GM12878 (cell line): Measurements from ENCODE around the gene PDCD10. TPM values are rescaled to one million over a fixed set of nuclear protein-coding genes. Genes with fewer than 3 reads are reported as not detected.
A peak's percentile ranks its signal among the peaks of the same experiment; 100 is the strongest.

Experiments used
- ATAC-seq: fragments of 200-7000 bp; cut with Tn5 transposase; 3 replicates; pipeline ENCODE4 v1.9.1; 2020; ENCODE audit warnings: mild to moderate bottlenecking, moderate library complexity
- BruUV-seq: library from RNA; stranded (reverse); fragments of 400-500 nt; replicated peaks from 2 replicates; lab custom pipeline; 2021; lab: Mats Ljungman, UMichigan
- CTCF ChIA-PET: fragments of 300-600 bp; sonication (Branson Sonifier 250); formaldehyde crosslinking; extraction: SDS; loops from one replicate; lab custom pipeline; 2021; ENCODE audit warnings: inconsistent platforms; lab: Yijun Ruan, JAX
- POLR2A ChIA-PET: fragments of 350-600 bp; formaldehyde crosslinking; extraction: SDS; loops from one replicate; lab custom pipeline; 2021; ENCODE audit warnings: inconsistent platforms; lab: Charles Lee
- RAD21 ChIA-PET: fragments of 300-600 bp; sonication (Branson Sonifier 250); formaldehyde crosslinking; loops from one replicate; lab custom pipeline; 2023; ENCODE audit warnings: antibody characterized with exemption; ENCODE audit not compliant: unreplicated experiment; lab: Charles Lee
- SMC1A ChIA-PET: fragments of 300-600 bp; sonication (Branson Sonifier 250); formaldehyde crosslinking; loops from one replicate; lab custom pipeline; 2023; ENCODE audit not compliant: unreplicated experiment, uncharacterized antibody; lab: Charles Lee
- DNase-seq: peaks from one replicate; pipeline ENCODE4 v3.0.0-alpha.2; 2011; ENCODE audit warnings: low read depth, low spot score
- FAIRE-seq: peaks from 3 replicates; lab custom pipeline; 2011; peaks lifted over from hg19 to GRCh38; lab: Jason Lieb, UNC
- H2AFZ ChIP-seq: 2 replicates; pipeline ENCODE4 v1.6.0; 2011; ENCODE audit warnings: low read depth, low read length, control low read depth; ENCODE audit not compliant: control insufficient read depth
- H3K27ac ChIP-seq: 2 replicates; pipeline ENCODE4 v1.5.1; 2011; ENCODE audit warnings: control low read depth; ENCODE audit not compliant: control insufficient read depth, insufficient read depth
- H3K27me3 ChIP-seq, 2 experiments: replicated peaks in 1 of 2; 2 replicates each; pipeline versions ENCODE4 v1.6.0 to v1.6.1; 2011; ENCODE audit warnings: low read length in 1 of 2; ENCODE audit not compliant: control insufficient read depth in 2 of 2, insufficient read depth in 2 of 2
- H3K36me3 ChIP-seq, 2 experiments: 2 replicates each; pipeline ENCODE4 v1.5.1; 2011; ENCODE audit warnings: low read length in 1 of 2; ENCODE audit not compliant: control insufficient read depth in 2 of 2, insufficient read depth in 2 of 2
- H3K4me1 ChIP-seq: 2 replicates; pipeline ENCODE4 v1.6.1; 2011; ENCODE audit warnings: mild to moderate bottlenecking, low read length, moderate library complexity, mixed read lengths; ENCODE audit not compliant: control insufficient read depth, insufficient read depth
- H3K4me2 ChIP-seq: 2 replicates; pipeline ENCODE4 v1.6.0; 2011; ENCODE audit warnings: control low read depth; ENCODE audit not compliant: control insufficient read depth, insufficient read depth
- H3K4me3 ChIP-seq: fragments of 200-600 bp; sonication (generic); 2 replicates; pipeline ENCODE4 v1.5.1; 2016
- H3K79me2 ChIP-seq: 2 replicates; pipeline ENCODE4 v1.6.0; 2011; ENCODE audit warnings: low read length; ENCODE audit not compliant: control insufficient read depth, insufficient read depth
- H3K9ac ChIP-seq: 2 replicates; pipeline ENCODE4 v1.8.0; 2011; ENCODE audit warnings: low read length, control low read depth, mixed read lengths; ENCODE audit not compliant: control insufficient read depth, insufficient read depth
- H3K9me3 ChIP-seq: replicated peaks from 3 replicates; pipeline ENCODE4 v1.5.1; 2011; ENCODE audit warnings: mild to moderate bottlenecking, low read length; ENCODE audit not compliant: control insufficient read depth, insufficient read depth
- H4K20me1 ChIP-seq: 2 replicates; pipeline ENCODE4 v1.6.0; 2011; ENCODE audit not compliant: control insufficient read depth, insufficient read depth
- ASH2L ChIP-seq: fragments of 300-600, 200-600 bp; sonication (generic); IDR thresholded peaks from 2 replicates; pipeline ENCODE4 v1.6.1; 2017; ENCODE audit warnings: low read depth, mild to moderate bottlenecking, borderline replicate concordance
- CBFB ChIP-seq: IDR thresholded peaks from 2 replicates; pipeline ENCODE4 v1.6.1; 2016; ENCODE audit warnings: antibody characterized with exemption, low read depth
- CBX3 ChIP-seq: fragments of 200-600 bp; sonication (generic); IDR thresholded peaks from 2 replicates; pipeline ENCODE4 v1.6.1; 2016; ENCODE audit warnings: low read depth, borderline replicate concordance
- CHD4 ChIP-seq: fragments of 200-600 bp; sonication (generic); IDR thresholded peaks from 2 replicates; pipeline ENCODE4 v1.6.1; 2016; ENCODE audit warnings: mild to moderate bottlenecking
- CREM ChIP-seq: IDR thresholded peaks from 2 replicates; pipeline ENCODE4 v1.6.1; 2014; ENCODE audit warnings: antibody characterized with exemption, low read depth
- EED ChIP-seq: sonication (generic); IDR thresholded peaks from 2 replicates; pipeline ENCODE4 v1.6.1; 2016; ENCODE audit warnings: antibody characterized with exemption, low read depth
- GABPA ChIP-seq: IDR thresholded peaks from 2 replicates; pipeline ENCODE4 v1.6.1; 2014; ENCODE audit warnings: antibody characterized with exemption, low read depth, mild to moderate bottlenecking, inconsistent platforms
- MYC ChIP-seq: IDR thresholded peaks from 2 replicates; pipeline ENCODE4 v1.6.1; 2011; ENCODE audit warnings: mild to moderate bottlenecking, low read length, moderate library complexity, inconsistent platforms; ENCODE audit not compliant: insufficient read depth, insufficient replicate concordance, insufficient read length, severe bottlenecking
- NBN ChIP-seq: fragments of 450-650 bp; IDR thresholded peaks from 2 replicates; pipeline ENCODE4 v1.6.1; 2016
- NR2F1 ChIP-seq: fragments of 450-650 bp; conservative IDR thresholded peaks from 2 replicates; pipeline ENCODE4 v1.6.1; 2017; ENCODE audit warnings: mild to moderate bottlenecking
- RB1 ChIP-seq: fragments of 450-650 bp; formaldehyde crosslinking; IDR thresholded peaks from 2 replicates; pipeline ENCODE4 v1.6.1; 2017; ENCODE audit warnings: mild to moderate bottlenecking, borderline replicate concordance
- TCF3 ChIP-seq: IDR thresholded peaks from 2 replicates; pipeline ENCODE4 v1.6.1; 2012; ENCODE audit warnings: low read depth, mild to moderate bottlenecking, low read length, borderline replicate concordance; ENCODE audit not compliant: insufficient read depth
- WRNIP1 ChIP-seq: IDR thresholded peaks from 2 replicates; pipeline ENCODE4 v1.6.1; 2011; ENCODE audit warnings: low read depth, low read length, improper control_type of control experiment, borderline replicate concordance
- ZNF207 ChIP-seq: fragments of 450-650 bp; IDR thresholded peaks from 2 replicates; pipeline ENCODE4 v1.6.1; 2014; ENCODE audit warnings: antibody characterized with exemption, mild to moderate bottlenecking, borderline replicate concordance
- ZNF24 ChIP-seq: fragments of 450-650 bp; IDR thresholded peaks from 2 replicates; pipeline ENCODE4 v1.6.1; 2017; ENCODE audit warnings: antibody characterized with exemption, mild to moderate bottlenecking
- WGBS: methylation state at CpG from one replicate; pipeline ENCODE4 v1.1.6; 2016; ENCODE audit warnings: low lambda C conversion rate; ENCODE audit not compliant: insufficient replicate concordance, insufficient coverage; ENCODE audit errors: missing lambda C conversion rate; 5-methylcytosine and 5-hydroxymethylcytosine counted together
- in situ Hi-C: fragments of 300-500 bp; cut with MboI; formaldehyde crosslinking; loops from 9 replicates; pipeline ENCODE4 v1.14.3; 2018; ENCODE audit warnings: mixed read lengths
- intact Hi-C: fragments of 100-400 bp; cut with micrococcal nuclease; formaldehyde crosslinking; loops from one replicate; pipeline ENCODE4 v1.14.2; 2022; ENCODE audit not compliant: unreplicated experiment
- polyA plus RNA-seq, 11 experiments: library from polyadenylated mRNA; depleted of rRNA in 4 of 11; unstranded in 6 of 11; stranded (reverse) in 5 of 11; fragments of >200 nt; fragmentation: Nextera tagmentation in 4 of 11; fragmentation: Illumina TruSeq in 1 of 11; extraction: Ambion mirVana in 4 of 11; extraction: Trizol in 1 of 11; gene quantifications; 1 replicate in 1 of 11; 2 replicates in 10 of 11; pipeline versions ENCODE4 v1.2.1 to v1.2.3, GENCODE V29; 2011 to 2016; ENCODE audit warnings: inconsistent platforms in 2 of 11, missing spikeins in 2 of 11, low read depth in 1 of 11
- total RNA-seq, 4 experiments: library from RNA; depleted of rRNA in 3 of 4; stranded (reverse); fragments of >200 nt in 3 of 4; fragmentation: Illumina TruSeq in 1 of 4; extraction: Trizol in 1 of 4; gene quantifications; 2 replicates each; pipeline versions ENCODE4 v1.2.1 to v1.2.3, GENCODE V29; 2013 to 2021
- TF ChIP-seq, protein P1 (sequence below): fragments of 450-650 bp; conservative IDR thresholded peaks from 2 replicates; pipeline ENCODE4 v1.6.1; 2017; ENCODE audit warnings: mild to moderate bottlenecking, moderate library complexity
- TF ChIP-seq, protein P2 (sequence below): fragments of 450-650 bp; IDR thresholded peaks from 2 replicates; pipeline ENCODE4 v1.6.1; 2018; ENCODE audit warnings: borderline replicate concordance, mild to moderate bottlenecking; ENCODE audit not compliant: partially characterized antibody

Gene PDCD10
- total and polyA plus RNA-seq, 10 of the 15 experiments (the other 5 are each of a cell fraction or from before 2014, with no cell fraction given) = 64.1 to 247 (median 125) TPM

GRCh38 chr3:167735233-167736138 lies 794 bp upstream of the PDCD10 start, which contains the start of gene SERPINI1:
SERPINI1 (plus strand) TSS chr3:167735721; CDS start chr3:167789129, 53,408 bp downstream.
- SMC1A ChIA-PET = interaction anchor here (0.6 to 3.0 kb wide), 12 partner anchors 9 to 355 kb away, joined by 3 to 36 read pairs (median 4); partner anchors contain the start of gene ZBBX
- FAIRE-seq (peak; percentile 80), ATAC-seq (peak; percentile 74), DNase-seq (peak; percentile 52)
- under 1% methylated on average over 35 of the region's 37 CpGs for WGBS
- CTCF ChIA-PET = interaction anchor here (0.6 to 3.3 kb wide), 10 partner anchors 9 to 369 kb away, joined by 3 to 23 read pairs (median 6); partner anchors contain the start of gene ZBBX
- H3K36me3 ChIP-seq = no peaks in the 10 kb centered on the region
- H3K9me3 ChIP-seq = no peaks in the 10 kb centered on the region
- peaks cover 3% of the 10 kb centered on the region; the same call in 1 of the 2 replicates for H3K4me1 ChIP-seq
- in situ Hi-C loops (no loop called here), intact Hi-C loops (loop anchor here (10.0 kb wide), 1 partner anchor 359 kb away; the partner anchor contains the start of gene GOLIM4)
- peaks cover 41% of the 10 kb centered on the region for H3K79me2 ChIP-seq
- RAD21 ChIA-PET = interaction anchor here (0.9 to 1.7 kb wide), 8 partner anchors 9 to 50 kb away, joined by 3 to 7 read pairs (median 5); no protein-coding TSS in a partner anchor
- peak within 1 kb of the TSS; percentile 76 for H3K9ac ChIP-seq
- H3K4me2 ChIP-seq = peak within 1 kb of the TSS; percentile 90
- peak within 1 kb of the TSS; percentile 99 for H2AFZ ChIP-seq
- H3K4me3 ChIP-seq = peak within 1 kb of the TSS; percentile 97
- BruUV-seq = no TSS peak
- POLR2A ChIA-PET = interaction anchor here (0.6 to 3.0 kb wide), 9 partner anchors 8 to 329 kb away, joined by 3 to 26 read pairs (median 5); no protein-coding TSS in a partner anchor
- H3K27me3 ChIP-seq = no peaks in the 10 kb centered on the region
- H3K27ac ChIP-seq = peak within 1 kb of the TSS; percentile 86
- H4K20me1 ChIP-seq = peaks cover 4% of the 10 kb centered on the region; the same call in 1 of the 2 replicates
- TF ChIP-seq, protein P1, sequence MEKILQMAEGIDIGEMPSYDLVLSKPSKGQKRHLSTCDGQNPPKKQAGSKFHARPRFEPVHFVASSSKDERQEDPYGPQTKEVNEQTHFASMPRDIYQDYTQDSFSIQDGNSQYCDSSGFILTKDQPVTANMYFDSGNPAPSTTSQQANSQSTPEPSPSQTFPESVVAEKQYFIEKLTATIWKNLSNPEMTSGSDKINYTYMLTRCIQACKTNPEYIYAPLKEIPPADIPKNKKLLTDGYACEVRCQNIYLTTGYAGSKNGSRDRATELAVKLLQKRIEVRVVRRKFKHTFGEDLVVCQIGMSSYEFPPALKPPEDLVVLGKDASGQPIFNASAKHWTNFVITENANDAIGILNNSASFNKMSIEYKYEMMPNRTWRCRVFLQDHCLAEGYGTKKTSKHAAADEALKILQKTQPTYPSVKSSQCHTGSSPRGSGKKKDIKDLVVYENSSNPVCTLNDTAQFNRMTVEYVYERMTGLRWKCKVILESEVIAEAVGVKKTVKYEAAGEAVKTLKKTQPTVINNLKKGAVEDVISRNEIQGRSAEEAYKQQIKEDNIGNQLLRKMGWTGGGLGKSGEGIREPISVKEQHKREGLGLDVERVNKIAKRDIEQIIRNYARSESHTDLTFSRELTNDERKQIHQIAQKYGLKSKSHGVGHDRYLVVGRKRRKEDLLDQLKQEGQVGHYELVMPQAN = peak; percentile 87; the same call in 1 of the 2 replicates
- TF ChIP-seq CBFB = 0 out of 2 replicates have a peak, but pooled peaks have one; percentile 61
- peak; percentile 77; the same call in 1 of the 2 replicates for TF ChIP-seq TCF3
- TF ChIP-seq NR2F1 = no peak
- TF ChIP-seq, protein P2, sequence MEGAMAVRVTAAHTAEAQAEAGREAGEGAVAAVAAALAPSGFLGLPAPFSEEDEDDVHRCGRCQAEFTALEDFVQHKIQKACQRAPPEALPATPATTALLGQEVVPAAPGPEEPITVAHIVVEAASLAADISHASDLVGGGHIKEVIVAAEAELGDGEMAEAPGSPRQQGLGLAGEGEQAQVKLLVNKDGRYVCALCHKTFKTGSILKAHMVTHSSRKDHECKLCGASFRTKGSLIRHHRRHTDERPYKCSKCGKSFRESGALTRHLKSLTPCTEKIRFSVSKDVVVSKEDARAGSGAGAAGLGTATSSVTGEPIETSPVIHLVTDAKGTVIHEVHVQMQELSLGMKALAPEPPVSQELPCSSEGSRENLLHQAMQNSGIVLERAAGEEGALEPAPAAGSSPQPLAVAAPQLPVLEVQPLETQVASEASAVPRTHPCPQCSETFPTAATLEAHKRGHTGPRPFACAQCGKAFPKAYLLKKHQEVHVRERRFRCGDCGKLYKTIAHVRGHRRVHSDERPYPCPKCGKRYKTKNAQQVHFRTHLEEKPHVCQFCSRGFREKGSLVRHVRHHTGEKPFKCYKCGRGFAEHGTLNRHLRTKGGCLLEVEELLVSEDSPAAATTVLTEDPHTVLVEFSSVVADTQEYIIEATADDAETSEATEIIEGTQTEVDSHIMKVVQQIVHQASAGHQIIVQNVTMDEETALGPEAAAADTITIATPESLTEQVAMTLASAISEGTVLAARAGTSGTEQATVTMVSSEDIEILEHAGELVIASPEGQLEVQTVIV = no peak
- no peak for TF ChIP-seq CBX3
- TF ChIP-seq WRNIP1 = 0 out of 2 replicates have a peak, but pooled peaks have one; percentile 83
- no peak for TF ChIP-seq ASH2L
- TF ChIP-seq EED = peak; percentile 62
- TF ChIP-seq NBN = peak; percentile 83; the same call in 1 of the 2 replicates
- no peak for TF ChIP-seq CHD4
- peak; percentile 15 for TF ChIP-seq MYC
- no peak for TF ChIP-seq GABPA
- 0 out of 2 replicates have a peak, but pooled peaks have one; percentile 69 for TF ChIP-seq ZNF207
- TF ChIP-seq ZNF24 = no peak
- TF ChIP-seq CREM = no peak
- peak; percentile 80; the same call in 1 of the 2 replicates for TF ChIP-seq RB1
